HepG2 (cell line): ENCODE results near the gene WDR48. TPM values are rescaled to one million over a fixed set of nuclear protein-coding genes. Genes with fewer than 3 reads are reported as not detected.
A peak's percentile ranks its signal among the peaks of the same experiment; 100 is the strongest.

Experiments used
- ATAC-seq: fragments of 200-7000 bp; cut with Tn5 transposase; 3 replicates; pipeline ENCODE4 v1.9.1; 2020; ENCODE audit warnings: mild to moderate bottlenecking, moderate library complexity
- BruUV-seq: library from RNA; stranded (reverse); fragments of 400-500 nt; replicated peaks from 2 replicates; lab custom pipeline; 2021; lab: Mats Ljungman, UMichigan
- CTCF ChIA-PET: fragments of 300-600 bp; formaldehyde crosslinking; extraction: SDS; loops from one replicate; lab custom pipeline; 2021; ENCODE audit warnings: low total read pairs, inconsistent platforms, low intra/inter-chr PET ratio; lab: Yijun Ruan, JAX
- POLR2A ChIA-PET: fragments of 350-600 bp; sonication (Branson Sonifier 250); formaldehyde crosslinking; loops from one replicate; lab custom pipeline; 2020; ENCODE audit warnings: antibody characterized with exemption, inconsistent platforms; lab: Yijun Ruan, JAX
- DNase-seq: peaks from one replicate; pipeline ENCODE4 v3.0.0-alpha.2; 2015; ENCODE audit warnings: low spot score
- FAIRE-seq: peaks from 3 replicates; lab custom pipeline; 2011; peaks lifted over from hg19 to GRCh38; lab: Jason Lieb, UNC
- H2AFZ ChIP-seq: one replicate; pipeline ENCODE4 v1.6.1; 2011; ENCODE audit warnings: low read length, inconsistent platforms
- H3K27ac ChIP-seq: fragments of 300-600 bp; 3 replicates; pipeline ENCODE4 v1.8.0; 2011; ENCODE audit warnings: mixed run types, mild to moderate bottlenecking, mixed read lengths, low read length, inconsistent platforms; ENCODE audit not compliant: insufficient read depth; ENCODE audit errors: extremely low read length
- H3K27me3 ChIP-seq, 2 experiments: fragments of 200-600 bp in 1 of 2; 2 replicates in 1 of 2; 3 replicates in 1 of 2; pipeline versions ENCODE4 v1.6.0 to v1.8.0; 2011; ENCODE audit warnings: low read length in 2 of 2, mild to moderate bottlenecking in 2 of 2, moderate library complexity in 2 of 2, inconsistent platforms in 1 of 2; ENCODE audit not compliant: insufficient read depth in 2 of 2, control insufficient read depth in 1 of 2
- H3K36me3 ChIP-seq, 2 experiments: fragments of 200-600 bp in 1 of 2; replicated peaks in 1 of 2; 2 replicates in 1 of 2; 3 replicates in 1 of 2; pipeline versions ENCODE4 v1.5.1 to v1.8.0; 2011; ENCODE audit warnings: low read length in 2 of 2, inconsistent platforms in 1 of 2; ENCODE audit not compliant: insufficient read depth in 2 of 2, control insufficient read depth in 1 of 2
- H3K4me1 ChIP-seq: 2 replicates; pipeline ENCODE4 v1.5.1; 2012; ENCODE audit warnings: low read length, inconsistent platforms; ENCODE audit not compliant: insufficient read depth
- H3K4me2 ChIP-seq: 2 replicates; pipeline ENCODE4 v1.6.0; 2011; ENCODE audit warnings: low read depth, low read length, inconsistent platforms
- H3K4me3 ChIP-seq, 3 experiments: fragments of 200-600 bp in 1 of 3; sonication (generic), shearing (Covaris generic) in 1 of 3; replicated peaks in 1 of 3; 2 replicates each; pipeline ENCODE4 v1.5.1; 2011 to 2016; ENCODE audit warnings: low read length in 3 of 3, inconsistent platforms in 2 of 3, low read depth in 2 of 3, mild to moderate bottlenecking in 2 of 3, control low read depth in 1 of 3, mixed read lengths in 1 of 3; ENCODE audit not compliant: insufficient read depth in 1 of 3
- H3K79me2 ChIP-seq: one replicate; pipeline ENCODE4 v1.6.1; 2011; ENCODE audit warnings: low read length, inconsistent platforms; ENCODE audit not compliant: insufficient read depth
- H3K9ac ChIP-seq: 2 replicates; pipeline ENCODE4 v1.6.0; 2011; ENCODE audit warnings: mild to moderate bottlenecking, low read depth, low read length, inconsistent platforms; ENCODE audit not compliant: insufficient read depth
- H3K9me3 ChIP-seq: 2 replicates; pipeline ENCODE4 v1.5.1; 2012; ENCODE audit warnings: mild to moderate bottlenecking, low read length
- H4K20me1 ChIP-seq: 2 replicates; pipeline ENCODE4 v1.6.0; 2011; ENCODE audit warnings: inconsistent platforms, mild to moderate bottlenecking, low read length, moderate library complexity; ENCODE audit not compliant: insufficient read depth
- AGO2 ChIP-seq: fragments of 200-400 bp; formaldehyde crosslinking; optimal IDR thresholded peaks from 2 replicates; pipeline ENCODE3; 2017; ENCODE audit warnings: mild to moderate bottlenecking, low read depth, low read length, moderate library complexity
- EZH2 ChIP-seq: conservative IDR thresholded peaks from 2 replicates; pipeline ENCODE4 v1.6.1; 2012; ENCODE audit warnings: mild to moderate bottlenecking, low read depth, low read length, moderate library complexity
- NFYC ChIP-seq: IDR thresholded peaks from 2 replicates; pipeline ENCODE4 v1.6.1; 2016; ENCODE audit warnings: missing genetic modification reagents, missing compliant biosample characterization
- RORA ChIP-seq: sonication (generic); formaldehyde crosslinking; IDR thresholded peaks from 2 replicates; pipeline ENCODE4 v1.5.0; 2020; ENCODE audit warnings: mild to moderate bottlenecking, missing genetic modification reagents, moderate library complexity
- ZNF10 ChIP-seq: sonication (generic); formaldehyde crosslinking; IDR thresholded peaks from 2 replicates; pipeline ENCODE4 v1.4.0; 2020; ENCODE audit warnings: mild to moderate bottlenecking, low read depth, missing genetic modification reagents, borderline replicate concordance
- WGBS: methylation state at CpG from one replicate; pipeline ENCODE4 v1.1.6; 2017; ENCODE audit warnings: low lambda C conversion rate; 5-methylcytosine and 5-hydroxymethylcytosine counted together
- in situ Hi-C: cut with HindIII; loops from 2 replicates; pipeline ENCODE4 v1.10.0; 2017; ENCODE audit warnings: low pct_unique_long_range_greater_than_20kb; ENCODE audit not compliant: extremely low pct_ligation_motif_present
- intact Hi-C: fragments of 100-400 bp; cut with micrococcal nuclease; formaldehyde crosslinking; loops from one replicate; pipeline ENCODE4 v1.10.0; 2022; ENCODE audit not compliant: unreplicated experiment
- polyA plus RNA-seq, 8 experiments: library from polyadenylated mRNA; depleted of rRNA in 3 of 8; stranded (reverse) in 7 of 8; unstranded in 1 of 8; fragments of >200 nt; fragmentation: Illumina TruSeq in 4 of 8; extraction: Trizol in 4 of 8; gene quantifications; 2 replicates each; pipeline versions ENCODE4 v1.2.1 to v1.2.3, GENCODE V29; 2011 to 2016; ENCODE audit warnings: low read depth in 4 of 8, missing spikeins in 1 of 8, mixed read lengths in 1 of 8; ENCODE audit not compliant: insufficient read depth in 1 of 8
- total RNA-seq, 5 experiments: library from RNA; depleted of rRNA; stranded (reverse); fragments of >200 nt; fragmentation: Illumina TruSeq; extraction: Trizol; gene quantifications; 2 replicates each; pipeline ENCODE4 v1.2.3, GENCODE V29; 2016; ENCODE audit warnings: low read depth in 1 of 5
- TF ChIP-seq, protein P1 (sequence below): sonication (generic); formaldehyde crosslinking; IDR thresholded peaks from 2 replicates; pipeline ENCODE4 v1.5.0; 2020; ENCODE audit warnings: mild to moderate bottlenecking, missing genetic modification reagents

WDR48 gene
- total and polyA plus RNA-seq, 2 of the 13 experiments (the other 11 are each of a cell fraction or from before 2014, with no cell fraction given): 29.2 to 31.2 TPM

DNA sequence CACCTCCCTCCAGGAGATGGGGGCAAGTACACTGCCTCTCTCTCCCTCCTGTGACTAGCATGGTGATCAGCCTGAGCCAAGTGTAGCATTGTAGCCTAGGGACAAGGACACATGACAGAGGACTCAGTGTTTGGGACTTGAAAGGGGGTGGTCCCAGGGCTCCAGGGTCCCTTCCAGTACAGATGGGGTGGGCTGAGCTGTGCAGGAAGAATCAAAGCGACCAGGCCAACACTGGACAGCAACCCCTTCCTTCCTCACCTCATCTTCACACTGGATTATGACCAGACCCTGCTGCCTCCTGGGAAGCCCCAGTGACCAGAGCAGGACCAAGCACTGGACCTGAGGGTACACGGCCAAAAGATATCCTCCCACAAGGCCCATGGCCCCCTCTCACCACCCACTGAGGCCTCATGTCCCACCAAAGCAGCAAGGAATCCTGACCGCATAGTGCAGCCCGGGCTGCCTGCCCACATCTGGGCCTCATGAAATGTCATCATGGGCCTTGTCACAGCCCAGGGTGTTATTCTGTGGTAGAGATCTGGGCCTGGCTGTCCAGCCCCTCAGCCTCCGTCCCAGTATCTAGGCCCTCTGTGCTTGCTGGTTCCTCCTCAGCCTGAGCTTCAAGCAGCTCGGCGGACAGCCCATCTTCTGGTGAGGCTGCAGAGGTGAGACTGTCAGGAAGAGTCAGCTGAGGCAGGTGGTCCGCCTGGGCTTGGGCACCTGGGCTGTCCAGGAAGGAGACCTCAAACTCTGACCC is 46.1 kb downstream of the WDR48 start:
- Histone ChIP-seq H4K20me1 (no peaks in the 10 kb centered on the region), H3K4me3 (no peak overlapping the region), H3K36me3 (peaks cover 21 to 72% of the 10 kb centered on the region in 2 experiments), H3K27ac (no peak overlapping the region), H3K4me1 (peaks cover 14% of the 10 kb centered on the region), H3K79me2 (no peaks in the 10 kb centered on the region), H3K9me3 (no peaks in the 10 kb centered on the region), H2AFZ (no peak overlapping the region), H3K9ac (no peak overlapping the region), H3K27me3 (no peaks in the 10 kb centered on the region), H3K4me2 (no peak overlapping the region)
- intact Hi-C loops (loop anchor here (5.0 kb wide), 1 partner anchor 1641 kb away; no protein-coding TSS in a partner anchor), in situ Hi-C loops (no loop called here)
- no peak for FAIRE-seq
- DNase-seq: no peak
- ATAC-seq: no peak
- WGBS: 100% methylated on average over 3 of the region's 8 CpGs
- ChIA-PET POLR2A (no interaction called here), CTCF (no interaction called here)
- no TSS peak for BruUV-seq
- TF ChIP-seq AGO2 (peak; percentile 49), NFYC (CRISPR knock-in tag) (no peak), EZH2 (no peak)

GRCh38 chr3:39098473-39099000 is 46.7 kb downstream of the WDR48 start:
- CTCF ChIA-PET: no interaction called here
- in situ Hi-C loops: no loop called here
- ATAC-seq: no peak

More at GRCh38 chr3:39098473-39099000, 46.7 kb downstream of the WDR48 start:
- no peak overlapping the region for H3K27ac ChIP-seq
- FAIRE-seq: no peak
- no peaks in the 10 kb centered on the region for H3K79me2 ChIP-seq
- no TSS peak for BruUV-seq
- H3K9me3 ChIP-seq: no peaks in the 10 kb centered on the region
- peaks cover 14% of the 10 kb centered on the region for H3K4me1 ChIP-seq
- no peaks in the 10 kb centered on the region for H3K27me3 ChIP-seq
- no peak overlapping the region for H3K9ac ChIP-seq
- H3K4me2 ChIP-seq: no peak overlapping the region
- intact Hi-C loops: loop anchor here (5.0 kb wide), 1 partner anchor 1641 kb away; no protein-coding TSS in a partner anchor
- no peak overlapping the region for H3K4me3 ChIP-seq
- POLR2A ChIA-PET: no interaction called here
- WGBS: no CpG with 5 or more reads among the region's 8 CpGs
- no peaks in the 10 kb centered on the region for H4K20me1 ChIP-seq
- TF ChIP-seq ZNF10 (no peak), RORA (CRISPR knock-in tag) (no peak)
- TF ChIP-seq, protein P1, sequence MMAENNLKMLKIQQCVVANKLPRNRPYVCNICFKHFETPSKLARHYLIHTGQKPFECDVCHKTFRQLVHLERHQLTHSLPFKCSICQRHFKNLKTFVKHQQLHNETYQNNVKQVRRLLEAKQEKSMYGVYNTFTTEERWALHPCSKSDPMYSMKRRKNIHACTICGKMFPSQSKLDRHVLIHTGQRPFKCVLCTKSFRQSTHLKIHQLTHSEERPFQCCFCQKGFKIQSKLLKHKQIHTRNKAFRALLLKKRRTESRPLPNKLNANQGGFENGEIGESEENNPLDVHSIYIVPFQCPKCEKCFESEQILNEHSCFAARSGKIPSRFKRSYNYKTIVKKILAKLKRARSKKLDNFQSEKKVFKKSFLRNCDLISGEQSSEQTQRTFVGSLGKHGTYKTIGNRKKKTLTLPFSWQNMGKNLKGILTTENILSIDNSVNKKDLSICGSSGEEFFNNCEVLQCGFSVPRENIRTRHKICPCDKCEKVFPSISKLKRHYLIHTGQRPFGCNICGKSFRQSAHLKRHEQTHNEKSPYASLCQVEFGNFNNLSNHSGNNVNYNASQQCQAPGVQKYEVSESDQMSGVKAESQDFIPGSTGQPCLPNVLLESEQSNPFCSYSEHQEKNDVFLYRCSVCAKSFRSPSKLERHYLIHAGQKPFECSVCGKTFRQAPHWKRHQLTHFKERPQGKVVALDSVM (CRISPR knock-in tag): no peak
- no peak for DNase-seq
- peaks cover 20 to 66% of the 10 kb centered on the region in 2 experiments for H3K36me3 ChIP-seq
- H2AFZ ChIP-seq: no peak overlapping the region
